GM19240 (cell line): ENCODE data around the gene PCBD2.
"Not testable (repeated sequence)": the region's sequence is repeated elsewhere in the genome, so short reads cannot be mapped to it uniquely, and the experiment has no call there.

ENCODE experiments used
- DNase-seq: peaks from one replicate; pipeline ENCODE4 v3.0.0; 2011; ENCODE audit warnings: low spot score; ENCODE audit not compliant: insufficient read length

PCBD2 gene

DNA sequence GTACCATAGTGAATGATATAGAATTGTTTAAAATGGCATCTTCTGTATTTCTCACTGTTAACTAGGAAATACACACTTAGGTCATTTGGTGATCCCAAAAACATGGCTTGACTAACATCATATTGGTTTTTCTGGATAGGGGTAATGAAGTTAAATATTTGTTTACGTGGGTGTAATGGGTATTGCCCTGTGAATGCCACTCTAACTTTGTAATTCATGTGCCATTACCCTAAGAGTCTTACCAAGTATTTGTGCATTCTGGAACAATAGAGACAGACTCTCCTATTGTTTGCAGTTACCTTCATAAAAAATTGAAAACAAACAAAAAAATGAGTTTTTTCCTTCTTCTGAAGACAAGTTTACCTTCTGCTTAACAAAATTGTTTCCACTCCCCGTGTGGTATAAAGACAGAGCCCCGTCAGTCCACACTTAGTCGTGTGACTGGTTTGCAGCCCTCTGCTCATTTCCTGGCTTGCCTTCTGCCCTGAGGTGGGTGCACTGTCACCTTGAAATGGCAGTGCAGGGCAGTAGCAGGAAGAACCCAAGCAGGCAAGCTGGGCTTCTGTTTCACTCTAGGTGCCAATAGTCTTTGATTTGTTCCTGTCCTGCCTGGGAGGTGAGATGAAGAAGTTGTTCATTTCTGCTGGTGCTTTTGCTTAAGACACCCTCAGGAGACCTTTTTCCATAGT lies 53.1 kb downstream of the PCBD2 start:
- DNase-seq: no peak

DNA sequence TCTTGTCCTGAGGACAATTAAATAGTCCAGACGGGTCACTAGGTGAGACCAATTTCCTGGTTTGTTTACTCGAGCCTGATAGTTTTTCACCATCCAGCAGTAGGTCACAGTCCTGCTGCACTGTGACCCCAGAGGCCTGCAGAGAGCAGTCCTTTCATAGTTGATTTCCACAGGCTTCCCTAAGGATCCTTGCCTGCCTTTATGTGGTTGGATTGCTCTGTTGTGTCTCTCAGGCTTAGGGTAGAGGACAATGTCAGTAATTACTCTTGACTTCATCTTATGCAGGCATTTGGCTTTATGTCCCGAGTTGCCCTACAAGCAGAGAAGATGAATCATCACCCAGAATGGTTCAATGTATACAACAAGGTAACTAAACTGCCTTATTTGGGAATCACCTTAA lies 53.8 kb downstream of the PCBD2 start:
- DNase-seq: no peak

DNA sequence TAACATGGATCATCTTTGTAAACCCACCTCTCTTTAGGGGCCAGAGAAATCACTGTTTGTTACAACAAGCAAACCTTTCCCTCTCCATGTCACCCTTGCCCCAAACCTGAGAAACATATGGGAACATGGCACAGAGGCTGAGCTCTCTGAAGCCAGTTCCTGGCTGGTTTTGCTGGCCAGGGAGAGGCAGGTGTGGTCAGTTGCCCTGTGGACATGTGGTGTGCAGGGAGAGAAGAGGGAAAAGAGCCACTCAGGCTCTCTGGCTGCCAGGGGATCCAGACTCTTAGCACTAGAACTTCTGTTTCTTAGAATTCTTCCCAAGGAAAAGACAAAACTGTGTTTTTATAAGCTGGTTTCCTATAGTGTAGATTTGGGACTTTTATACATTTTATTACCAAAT lies 58.2 kb downstream of the PCBD2 start:
- no peak for DNase-seq

DNA sequence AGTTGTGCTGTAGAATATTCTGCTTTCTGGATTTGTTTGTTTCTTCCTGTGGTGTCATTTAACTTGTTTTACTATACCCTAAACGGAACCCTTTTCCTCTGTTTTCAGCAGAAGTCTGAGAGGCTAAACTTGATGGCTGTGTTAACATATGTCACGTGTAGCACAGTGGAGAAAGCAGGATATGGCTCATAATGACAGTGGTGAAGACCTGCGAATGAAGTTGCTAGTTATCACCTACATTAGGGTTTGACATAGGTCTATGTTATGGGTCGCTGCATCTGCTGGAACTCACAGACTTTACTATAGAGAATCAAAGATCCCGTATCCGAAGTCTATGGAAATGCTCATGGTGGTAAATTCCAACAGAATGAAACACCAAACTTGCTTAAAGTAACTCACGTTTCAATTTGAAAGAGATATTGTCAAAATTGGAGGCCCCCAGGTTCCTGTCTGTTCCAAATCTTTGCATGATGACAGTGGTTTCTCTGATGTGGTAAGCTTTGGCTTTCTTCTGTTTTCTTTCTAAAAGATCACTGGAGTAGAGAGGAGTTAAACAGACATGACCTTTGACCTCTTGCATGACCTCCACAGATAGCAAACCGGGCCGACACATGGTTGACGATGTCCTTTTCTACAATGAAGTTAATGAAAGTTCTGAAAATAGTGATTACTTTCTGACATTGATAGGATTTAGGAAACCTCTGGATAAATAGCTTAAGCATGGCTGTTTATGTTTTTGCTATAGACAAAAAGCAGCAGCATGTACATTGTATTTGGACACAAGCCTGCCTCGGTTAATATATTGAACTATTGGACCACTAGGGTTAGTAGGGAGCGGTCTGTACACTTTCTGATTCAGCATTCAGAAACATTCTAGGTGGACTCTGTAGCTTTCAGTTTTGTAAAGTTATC lies 59.7 kb downstream of the PCBD2 start:
- DNase-seq: no peak

GRCh38 chr5:134965271-134965825 lies 60.4 kb downstream of the PCBD2 start:
- no peak for DNase-seq

- DNase-seq: no peak
Measured at GRCh38 chr5:134967607-134968006, 62.7 kb downstream of the PCBD2 start, which contains the start of gene CATSPER3. TSS of gene CATSPER3 (plus strand) at chr5:134967907. CDS start at chr5:134967992, 85 bp downstream.

DNA sequence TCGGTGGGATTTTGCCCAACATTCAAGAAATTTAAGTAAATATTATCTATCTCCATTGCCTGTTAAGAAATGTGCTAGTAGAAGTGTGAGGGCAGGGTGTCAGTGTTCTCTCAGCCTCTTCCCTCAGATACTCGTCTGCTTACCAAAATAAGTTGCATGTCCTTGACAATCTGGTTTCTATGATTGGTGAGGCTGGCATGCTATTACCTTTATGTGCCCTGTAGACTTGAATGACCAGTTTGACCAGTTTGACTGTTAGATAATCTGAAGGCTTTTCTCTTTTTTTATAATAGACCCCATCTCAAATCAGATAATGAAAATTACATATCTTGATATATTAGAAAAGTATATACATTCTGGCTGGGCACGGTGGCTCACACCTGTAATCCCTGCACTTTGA lies 63.1 kb downstream of the PCBD2 start:
- DNase-seq: no peak

- DNase-seq: no peak
Measured at GRCh38 chr5:134969166-134969565, 64.2 kb downstream of the PCBD2 start.

- no peak for DNase-seq
Measured at GRCh38 chr5:134975078-134975715, 70.3 kb downstream of the PCBD2 start.

- DNase-seq: no peak
Measured at GRCh38 chr5:134975843-134976242, 70.9 kb downstream of the PCBD2 start.

GRCh38 chr5:134976841-134977240 lies 71.9 kb downstream of the PCBD2 start:
- no peak for DNase-seq

- DNase-seq: no peak
Measured at GRCh38 chr5:134979416-134979815, 74.5 kb downstream of the PCBD2 start.

GRCh38 chr5:134982230-134982629 lies 77.3 kb downstream of the PCBD2 start:
- DNase-seq: no peak

DNA sequence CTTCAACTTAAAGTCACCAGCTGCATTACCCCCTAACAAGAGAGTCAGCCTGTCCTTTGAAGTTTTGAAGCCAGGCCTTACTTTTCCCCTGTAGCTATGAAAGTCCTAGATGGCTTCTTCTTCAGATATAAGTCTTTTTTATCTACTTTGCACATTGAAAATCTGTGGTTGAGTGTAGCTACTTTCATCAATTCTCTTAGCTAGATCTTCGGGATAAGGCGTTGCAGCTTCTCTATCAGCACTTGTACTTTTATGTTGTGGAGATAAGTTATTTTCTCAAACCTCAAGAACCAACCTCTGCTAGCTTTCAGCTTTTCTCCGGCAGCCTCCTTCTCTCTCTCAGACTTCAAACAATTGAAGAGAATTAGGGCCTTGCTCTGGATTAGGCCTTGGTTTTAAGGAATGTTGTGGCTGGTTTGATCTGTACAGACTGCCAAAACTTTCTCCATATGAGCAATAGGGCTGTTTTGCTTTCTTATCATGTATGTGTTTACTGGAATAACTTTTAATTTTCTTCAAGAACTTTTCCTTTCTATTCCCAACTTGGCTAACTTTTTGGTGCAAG lies 84.4 kb downstream of the PCBD2 start:
- DNase-seq: no peak

DNA sequence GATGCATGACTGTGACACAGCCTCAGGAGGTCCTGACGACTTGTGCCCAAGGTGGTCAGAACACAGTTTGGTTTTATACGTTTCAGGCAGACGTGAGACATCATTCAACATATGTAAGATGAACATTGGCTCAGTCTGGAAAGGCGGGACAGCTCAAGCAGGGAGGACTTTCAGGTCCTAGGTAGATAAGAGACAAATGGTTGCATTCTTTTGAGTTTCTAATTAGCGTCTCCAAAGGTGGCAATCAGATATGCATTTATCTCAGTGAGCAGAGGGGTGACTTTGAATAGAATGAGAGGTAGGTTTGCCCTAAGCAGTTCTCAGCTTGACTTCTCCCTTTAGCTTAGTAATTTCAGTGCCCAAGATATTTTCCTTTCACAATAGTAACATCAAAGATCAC lies 85.3 kb downstream of the PCBD2 start:
- DNase-seq: not testable (repeated sequence)

- DNase-seq: no peak
Measured at GRCh38 chr5:134992148-134992547, 87.2 kb downstream of the PCBD2 start.

GRCh38 chr5:134993161-134993560 lies 88.2 kb downstream of the PCBD2 start:
- no peak for DNase-seq

DNA sequence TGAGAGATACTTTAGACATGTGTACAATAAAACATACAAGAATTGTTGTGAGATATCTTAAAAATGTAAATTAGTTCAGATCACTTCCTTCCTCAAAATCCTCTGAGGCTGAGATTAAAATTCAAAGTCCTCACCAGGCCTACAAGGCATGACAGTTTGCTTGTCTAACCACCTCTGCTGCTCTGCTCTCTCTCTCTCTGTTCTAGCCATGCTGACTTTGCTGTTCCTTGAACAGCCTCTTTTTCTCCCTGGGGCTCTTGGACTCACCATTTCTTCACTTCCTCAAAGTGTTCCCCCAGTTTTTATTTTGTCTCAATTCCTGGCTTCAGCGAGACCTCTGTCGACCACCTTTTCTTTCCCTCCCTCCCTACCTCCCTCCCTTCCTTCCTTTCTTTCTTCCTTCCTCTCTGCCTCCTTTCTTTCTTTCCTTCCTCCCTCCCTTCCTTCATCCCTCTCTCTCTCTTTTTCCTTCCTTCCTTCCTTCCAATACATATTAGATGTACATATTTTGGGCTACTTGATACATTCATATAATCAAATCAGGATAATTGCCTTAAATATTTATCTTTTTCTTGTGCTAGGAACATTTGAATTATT lies 89.7 kb downstream of the PCBD2 start:
- no peak for DNase-seq

DNA sequence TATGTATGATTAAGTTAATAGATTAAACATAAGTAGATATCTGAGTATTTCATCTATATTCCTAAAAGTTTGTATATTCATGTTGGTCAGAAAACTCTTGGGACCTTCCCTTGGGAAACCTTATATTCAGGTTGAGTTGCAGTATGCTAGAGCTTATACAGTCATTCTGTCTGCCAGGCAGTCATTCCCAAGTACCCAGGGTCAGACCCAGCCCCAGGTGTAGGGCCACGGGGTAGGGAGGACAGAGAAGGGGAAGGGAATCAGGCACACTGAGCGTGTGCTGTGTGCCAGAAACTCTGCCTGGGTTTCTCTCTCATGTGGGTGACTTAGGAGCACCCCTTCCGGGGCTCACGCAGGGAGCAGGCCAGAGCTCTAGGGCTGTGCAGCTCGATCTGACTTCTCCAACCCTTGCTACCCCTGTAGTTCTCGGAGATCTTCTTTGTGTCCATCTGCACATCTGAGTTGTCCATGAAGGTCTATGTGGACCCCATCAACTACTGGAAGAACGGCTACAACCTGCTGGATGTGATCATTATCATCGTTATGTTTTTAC lies 91.0 kb downstream of the PCBD2 start:
- DNase-seq: no peak

DNA sequence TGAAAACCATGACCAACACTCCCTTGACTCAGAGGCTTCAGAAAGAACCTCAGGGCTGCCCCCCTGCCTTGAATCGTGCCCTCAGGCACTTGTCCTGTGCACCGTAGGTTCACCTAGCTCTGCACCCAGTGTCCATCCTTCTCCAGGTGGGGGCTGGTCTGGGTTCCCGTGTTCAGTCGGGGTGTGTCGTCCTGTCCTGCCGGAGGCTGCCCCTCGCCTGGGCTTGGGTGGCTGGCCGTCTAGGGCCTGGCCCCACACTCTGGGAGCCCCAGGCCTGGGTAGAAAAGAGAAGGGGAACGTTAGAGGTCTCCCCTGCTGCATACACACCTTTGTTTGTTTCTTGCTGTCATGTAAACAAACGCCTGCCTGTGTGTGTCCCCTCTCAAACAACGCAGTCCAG lies 92.1 kb downstream of the PCBD2 start:
- no peak for DNase-seq

GRCh38 chr5:134998068-134998467 lies 93.1 kb downstream of the PCBD2 start:
- not testable (repeated sequence) for DNase-seq
